Stimulated activated naive CD8-positive, alpha-beta T cell treated with anti-CD3 and anti-CD28 coated beads, Interleukin-15, amount 100 ng/mL, for 72 hours (primary cell): ENCODE measurements around the gene IL34.

Experiments
- ATAC-seq: fragments of 150-1000 bp; cut with Tn5 transposase; 2 replicates; pipeline ENCODE4 v1.10.0; 2021; ENCODE audit warnings: mild to moderate bottlenecking, moderate library complexity
- DNase-seq, 2 donors: peaks; one replicate each; pipeline ENCODE4 v3.0.0; 2021 to 2022
- H3K27ac Mint-ChIP-seq, 2 donors: one replicate each; pipeline ENCODE4 v1.8.0; 2022; ENCODE audit warnings: mild to moderate bottlenecking in 2 of 2, mixed read lengths in 2 of 2, moderate library complexity in 2 of 2
- H3K27me3 Mint-ChIP-seq: one replicate; pipeline ENCODE4 v1.8.0; 2022; ENCODE audit warnings: mixed read lengths
- H3K4me1 Mint-ChIP-seq: one replicate; pipeline ENCODE4 v1.8.0; 2022; ENCODE audit warnings: mild to moderate bottlenecking, mixed read lengths
- H3K4me3 Mint-ChIP-seq, 2 donors: one replicate each; pipeline ENCODE4 v1.8.0; 2022; ENCODE audit warnings: mild to moderate bottlenecking in 2 of 2, mixed read lengths in 2 of 2, moderate library complexity in 1 of 2
- H3K9me3 Mint-ChIP-seq, 2 donors: one replicate each; pipeline ENCODE4 v1.8.0; 2022; ENCODE audit warnings: mixed read lengths in 2 of 2

Gene IL34

GRCh38 chr16:70685061-70685937, 38.9 kb downstream of the IL34 start:
- ATAC-seq, result peak; percentile 62
- H3K4me1 Mint-ChIP-seq, result peaks cover 31% of the 10 kb centered on the region
- H3K27ac Mint-ChIP-seq, result peak overlapping the region in 1 of 2 donors; percentile 74
- H3K9me3 Mint-ChIP-seq, result no peaks in the 10 kb centered on the region
- H3K4me3 Mint-ChIP-seq, result peak overlapping the region; percentile 78 to 79
- no peaks in the 10 kb centered on the region for H3K27me3 Mint-ChIP-seq
- no peak for DNase-seq

DNA sequence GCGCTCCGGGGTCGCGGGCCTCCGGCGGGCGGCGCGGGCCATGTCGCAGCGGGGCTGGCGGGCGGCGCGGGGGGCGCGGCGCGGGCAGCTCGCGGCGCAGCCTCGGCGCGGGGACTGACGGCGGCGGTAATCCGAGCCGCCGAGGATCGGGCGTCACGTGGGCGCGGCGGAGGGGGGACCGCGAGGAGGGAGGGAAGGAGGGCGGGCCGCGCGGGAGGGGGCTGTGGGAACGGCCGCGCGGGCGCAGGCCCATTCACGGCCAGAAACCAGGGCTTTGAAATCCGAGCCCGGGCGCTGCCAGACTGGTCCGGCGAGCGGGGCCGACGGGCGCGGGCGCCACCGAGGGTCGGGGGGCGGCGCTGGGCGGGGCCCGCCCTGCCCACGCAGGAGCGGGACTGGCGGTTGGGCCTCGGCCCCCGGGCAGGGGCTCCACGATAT, 39.6 kb downstream of the IL34 start, which contains the start of gene MTSS2:
MTSS2 (minus strand) TSS at position 116 of the 438 bp plus-strand sequence. CDS start 262 bp downstream, outside the sequence.
- peak in 1 of 2 donors; percentile 37 for DNase-seq
- Mint-ChIP-seq H3K9me3 (no peaks in the 10 kb centered on the region), H3K4me1 (peaks cover 24% of the 10 kb centered on the region), H3K27me3 (no peaks in the 10 kb centered on the region), H3K27ac (peak within 1 kb of the TSS in 1 of 2 donors; percentile 74), H3K4me3 (peak within 1 kb of the TSS; percentile 78 to 79)
- ATAC-seq, result peak; percentile 47

- DNase-seq, result no peak
- Mint-ChIP-seq H3K4me3 (peak overlapping the region; percentile 55 to 59), H3K27me3 (no peaks in the 10 kb centered on the region), H3K27ac (no peak overlapping the region), H3K9me3 (no peaks in the 10 kb centered on the region), H3K4me1 (peaks cover 18% of the 10 kb centered on the region)
- peak; percentile 44 for ATAC-seq
These were observed 40.2 kb downstream of the IL34 start for GRCh38 chr16:70686376-70687101.

GRCh38 chr16:70687102-70687511, 40.7 kb downstream of the IL34 start:
- no peak for DNase-seq
- H3K4me1 Mint-ChIP-seq, result peaks cover 13% of the 10 kb centered on the region
- peak overlapping the region in 1 of 2 donors; percentile 22 for H3K27ac Mint-ChIP-seq
- no peaks in the 10 kb centered on the region for H3K27me3 Mint-ChIP-seq
- no peaks in the 10 kb centered on the region for H3K9me3 Mint-ChIP-seq
- H3K4me3 Mint-ChIP-seq, result peak overlapping the region in 1 of 2 donors; percentile 34
- ATAC-seq, result no peak

- no peaks in the 10 kb centered on the region for H3K9me3 Mint-ChIP-seq
- ATAC-seq, result no peak
- H3K27ac Mint-ChIP-seq, result no peak overlapping the region
- H3K4me3 Mint-ChIP-seq, result no peak overlapping the region
- H3K4me1 Mint-ChIP-seq, result peaks cover 9% of the 10 kb centered on the region
- no peak for DNase-seq
- H3K27me3 Mint-ChIP-seq, result no peaks in the 10 kb centered on the region
These were observed 41.4 kb downstream of the IL34 start for GRCh38 chr16:70687671-70688245.

DNA sequence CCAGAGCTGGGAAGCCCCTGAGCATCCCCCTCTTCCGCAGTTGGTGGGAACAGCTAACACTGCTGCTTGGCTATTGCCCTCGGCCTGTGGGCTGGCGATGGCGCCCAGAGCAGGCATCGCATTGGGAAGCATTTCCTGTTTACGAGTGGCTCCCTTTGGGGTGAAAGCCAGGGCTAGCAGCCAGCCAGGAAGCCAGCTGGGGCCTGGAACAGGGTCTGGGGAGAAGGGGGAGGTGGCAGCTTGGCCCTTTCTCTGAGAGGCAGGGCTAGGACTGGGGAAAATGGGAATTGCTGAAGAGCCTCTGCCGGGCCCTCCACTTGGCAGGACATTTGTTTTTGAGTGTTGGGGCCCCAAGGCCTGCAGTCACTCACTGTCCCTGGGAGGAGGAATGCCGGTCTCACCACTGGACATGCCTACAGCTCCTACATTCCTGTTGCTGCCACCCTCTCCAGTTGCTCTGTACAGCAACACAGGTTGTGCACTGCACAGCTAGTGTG, 41.9 kb downstream of the IL34 start:
- peaks cover 11% of the 10 kb centered on the region for H3K4me1 Mint-ChIP-seq
- DNase-seq, result no peak
- H3K27ac Mint-ChIP-seq, result peak overlapping the region in 1 of 2 donors; percentile 11
- H3K4me3 Mint-ChIP-seq, result no peak overlapping the region
- no peak for ATAC-seq
- H3K27me3 Mint-ChIP-seq, result no peaks in the 10 kb centered on the region
- no peaks in the 10 kb centered on the region for H3K9me3 Mint-ChIP-seq

- DNase-seq (no peak), ATAC-seq (no peak)
- H3K27ac Mint-ChIP-seq, result no peak overlapping the region
- no peaks in the 10 kb centered on the region for H3K9me3 Mint-ChIP-seq
- H3K4me3 Mint-ChIP-seq, result no peak overlapping the region
- peaks cover 10% of the 10 kb centered on the region for H3K4me1 Mint-ChIP-seq
- H3K27me3 Mint-ChIP-seq, result no peaks in the 10 kb centered on the region
These were observed 42.9 kb downstream of the IL34 start for GRCh38 chr16:70689035-70689969.

- Mint-ChIP-seq H3K27ac (peak overlapping the region; percentile 40 to 59), H3K9me3 (no peaks in the 10 kb centered on the region), H3K4me1 (peaks cover 19% of the 10 kb centered on the region), H3K27me3 (no peaks in the 10 kb centered on the region), H3K4me3 (no peak overlapping the region)
- no peak for DNase-seq
- no peak for ATAC-seq
These were observed 43.9 kb downstream of the IL34 start for GRCh38 chr16:70689970-70690891.

- DNase-seq (no peak), ATAC-seq (no peak)
- H3K4me3 Mint-ChIP-seq, result no peak overlapping the region
- H3K27me3 Mint-ChIP-seq, result no peaks in the 10 kb centered on the region
- no peaks in the 10 kb centered on the region for H3K9me3 Mint-ChIP-seq
- H3K27ac Mint-ChIP-seq, result no peak overlapping the region
- H3K4me1 Mint-ChIP-seq, result peaks cover 31% of the 10 kb centered on the region
These were observed 45.1 kb downstream of the IL34 start for GRCh38 chr16:70691223-70692129.

DNA sequence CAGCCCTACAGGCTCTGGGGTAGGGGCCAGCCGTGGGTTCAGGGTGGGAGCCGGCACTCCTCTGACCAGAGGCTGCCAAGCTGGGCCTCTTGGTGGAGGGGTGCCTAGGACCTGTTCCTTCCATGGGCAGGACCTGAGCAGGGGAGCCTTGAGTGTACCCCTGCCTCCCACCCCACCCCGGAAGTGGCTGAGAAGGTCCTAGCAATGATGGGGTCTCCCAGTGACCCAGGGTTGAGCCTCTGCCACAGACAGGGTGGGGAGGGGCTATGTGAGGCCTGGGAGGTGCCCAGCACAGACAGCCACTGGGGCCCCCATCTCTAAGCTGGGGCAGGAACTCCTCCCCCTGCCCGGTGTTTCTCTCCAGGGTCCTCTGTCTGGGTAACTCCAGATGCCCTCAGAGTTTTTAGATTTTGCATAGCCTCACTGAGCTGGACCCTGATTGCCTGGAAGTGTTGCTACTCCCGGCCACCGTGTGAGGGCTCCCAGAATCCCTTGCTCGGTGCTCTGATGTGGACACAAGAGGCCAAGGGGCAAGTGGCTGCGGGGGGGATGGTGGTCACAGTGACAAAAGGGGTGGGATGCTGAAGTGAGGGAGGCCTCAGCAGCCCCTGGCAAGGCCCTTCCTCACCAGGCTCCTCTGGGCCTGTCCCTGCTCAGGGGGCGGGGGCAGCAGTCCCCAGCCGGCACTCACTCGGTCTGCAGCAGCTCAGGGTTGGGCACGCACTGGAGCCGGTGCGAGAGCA, 45.9 kb downstream of the IL34 start:
- H3K27me3 Mint-ChIP-seq, result no peaks in the 10 kb centered on the region
- ATAC-seq (no peak), DNase-seq (no peak)
- no peak overlapping the region for H3K27ac Mint-ChIP-seq
- no peak overlapping the region for H3K4me3 Mint-ChIP-seq
- H3K4me1 Mint-ChIP-seq, result peaks cover 40% of the 10 kb centered on the region
- H3K9me3 Mint-ChIP-seq, result no peaks in the 10 kb centered on the region

DNA sequence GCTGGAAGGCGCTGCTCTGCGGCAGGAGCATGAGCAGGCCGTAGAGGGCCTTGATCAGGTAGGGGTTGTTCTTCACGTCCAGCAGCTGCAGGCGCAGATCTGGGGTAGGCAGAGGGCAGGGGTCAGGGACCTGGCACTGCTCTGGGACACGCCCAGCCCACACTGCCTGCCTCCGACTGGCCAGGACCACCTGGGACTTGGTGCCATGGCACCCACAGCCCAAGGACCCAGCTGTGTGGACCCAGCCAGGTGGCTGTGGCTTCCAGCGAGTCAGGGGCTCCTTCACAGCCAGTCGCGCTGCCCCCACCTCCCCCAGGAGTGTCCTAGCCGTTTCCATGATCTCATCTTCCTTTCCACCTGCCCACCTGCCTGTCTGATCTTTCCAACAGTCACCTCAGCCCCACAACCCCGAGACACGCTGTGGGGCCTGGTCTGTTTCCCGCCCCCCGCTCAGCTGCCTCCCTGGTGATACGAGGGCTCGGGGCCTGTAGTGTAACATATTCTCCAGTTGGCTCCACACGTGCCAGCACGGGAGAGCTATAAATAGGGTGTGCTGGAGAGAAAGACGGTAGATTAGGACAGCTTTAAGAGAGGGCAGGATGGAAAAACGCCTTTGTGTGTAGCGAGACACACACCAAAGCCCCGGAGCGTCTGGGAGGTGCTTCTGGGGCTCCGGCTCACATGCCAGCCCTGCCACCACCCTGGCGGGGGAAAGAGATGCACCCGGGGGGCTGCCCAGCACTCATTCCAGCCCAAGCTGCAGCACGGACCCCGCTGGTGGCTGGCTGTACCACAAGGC, 46.7 kb downstream of the IL34 start:
- no peaks in the 10 kb centered on the region for H3K27me3 Mint-ChIP-seq
- H3K4me1 Mint-ChIP-seq, result peaks cover 47% of the 10 kb centered on the region
- H3K4me3 Mint-ChIP-seq, result no peak overlapping the region
- H3K27ac Mint-ChIP-seq, result no peak overlapping the region
- no peak for DNase-seq
- H3K9me3 Mint-ChIP-seq, result no peaks in the 10 kb centered on the region
- ATAC-seq, result no peak
